Natural killer cell (primary cell): ENCODE results near the gene MYDGF. TPM values are rescaled to one million over a fixed set of nuclear protein-coding genes. Genes with fewer than 3 reads are reported as not detected.

Experiments used
- ATAC-seq, 3 donors: fragments of 150-1000 bp in 2 of 3; fragments of 200-7000 bp in 1 of 3; cut with Tn5 transposase; 1 replicate in 1 of 3; 2 replicates in 2 of 3; pipeline ENCODE4 v1.10.0; 2021; ENCODE audit warnings: mild to moderate bottlenecking in 2 of 3, moderate library complexity in 2 of 3
- DNase-seq, 2 donors: peaks; one replicate each; pipeline versions ENCODE4 v3.0.0 to v3.0.0-alpha.2; 2013 to 2021; ENCODE audit warnings: mixed read lengths in 1 of 2
- H3K27ac ChIP-seq: one replicate; pipeline ENCODE4 v1.5.1; 2013; ENCODE audit warnings: mild to moderate bottlenecking, low read length
- H3K27me3 ChIP-seq: one replicate; pipeline ENCODE4 v1.6.1; 2013; ENCODE audit warnings: low read length; ENCODE audit not compliant: control insufficient read depth, insufficient read depth
- H3K36me3 ChIP-seq: one replicate; pipeline ENCODE4 v1.6.1; 2013; ENCODE audit warnings: low read length; ENCODE audit not compliant: control insufficient read depth, insufficient read depth
- H3K4me1 ChIP-seq: one replicate; pipeline ENCODE4 v1.6.1; 2013; ENCODE audit warnings: low read length; ENCODE audit not compliant: control insufficient read depth, insufficient read depth
- H3K4me3 ChIP-seq: one replicate; pipeline ENCODE4 v1.5.1; 2013; ENCODE audit warnings: low read length
- H3K9me3 ChIP-seq: one replicate; pipeline ENCODE4 v1.6.1; 2013; ENCODE audit warnings: low read length; ENCODE audit not compliant: control insufficient read depth, insufficient read depth
- H3K27ac Mint-ChIP-seq, 2 donors: one replicate each; pipeline ENCODE4 v1.8.0; 2022; ENCODE audit warnings: mild to moderate bottlenecking in 2 of 2, mixed read lengths in 2 of 2, moderate library complexity in 1 of 2
- H3K27me3 Mint-ChIP-seq, 2 donors: one replicate each; pipeline ENCODE4 v1.8.0; 2022; ENCODE audit warnings: low read depth in 2 of 2, mixed read lengths in 2 of 2
- H3K36me3 Mint-ChIP-seq: one replicate; pipeline ENCODE4 v1.8.0; 2022; ENCODE audit warnings: mixed read lengths
- H3K4me1 Mint-ChIP-seq, 2 donors: one replicate each; pipeline ENCODE4 v1.8.0; 2022; ENCODE audit warnings: mixed read lengths in 2 of 2
- H3K4me3 Mint-ChIP-seq: one replicate; pipeline ENCODE4 v1.8.0; 2022; ENCODE audit warnings: mild to moderate bottlenecking, moderate library complexity, mixed read lengths
- H3K9me3 Mint-ChIP-seq, 2 donors: one replicate each; pipeline ENCODE4 v1.8.0; 2022; ENCODE audit warnings: mixed read lengths in 2 of 2
- CTCF ChIP-seq: fragments of 200-600 bp; IDR thresholded peaks from one replicate; pipeline ENCODE4 v1.8.0; 2022; ENCODE audit warnings: antibody characterized with exemption
- WGBS: methylation state at CpG from one replicate; pipeline ENCODE4 v1.1.7; 2013; ENCODE audit warnings: missing lambda C conversion rate; ENCODE audit not compliant: insufficient coverage; 5-methylcytosine and 5-hydroxymethylcytosine counted together
- intact Hi-C: fragments of 100-400 bp; cut with micrococcal nuclease; formaldehyde crosslinking; loops from one replicate; pipeline ENCODE4 v1.14.2; 2022
- total RNA-seq, 4 donors: library from RNA; stranded (reverse); fragments of 120-200 nt in 1 of 4; gene quantifications; one replicate each; pipeline versions ENCODE4 v1.2.3 to v1.2.4, GENCODE V29; 2013 to 2022

Gene MYDGF
- total RNA-seq, 3 donors from 2014 or later (not counting 1 experiment from before 2014, with no cell fraction given): 36.9 to 41.8 (median 37.2) TPM

- Mint-ChIP-seq H3K27me3 (no peaks in the 10 kb centered on the region), H3K4me3 (no peak overlapping the region), H3K36me3 (no peaks in the 10 kb centered on the region), H3K9me3 (no peaks in the 10 kb centered on the region), H3K4me1 (no peaks in the 10 kb centered on the region), H3K27ac (no peak overlapping the region)
- DNase-seq (no peak), ATAC-seq (no peak)
- TF ChIP-seq CTCF: no peak
- H3K4me1 ChIP-seq: no peaks in the 10 kb centered on the region
- H3K36me3 ChIP-seq: peaks cover 78% of the 10 kb centered on the region
- no peak overlapping the region for H3K27ac ChIP-seq
- no peaks in the 10 kb centered on the region for H3K9me3 ChIP-seq
- H3K4me3 ChIP-seq: no peak overlapping the region
- WGBS: 97% methylated on average over 33 of the region's 33 CpGs
- intact Hi-C loops: no loop called here
- H3K27me3 ChIP-seq: no peaks in the 10 kb centered on the region
Observed at GRCh38 chr19:4699826-4700692, 29.9 kb upstream of the MYDGF start.

- H3K27me3 Mint-ChIP-seq: no peaks in the 10 kb centered on the region
- H3K27ac ChIP-seq: no peak overlapping the region
- peaks cover 0 to 4% of the 10 kb centered on the region in 2 donors for H3K4me1 Mint-ChIP-seq
- H3K4me3 ChIP-seq: no peak overlapping the region
- no peak for TF ChIP-seq CTCF
- H3K27ac Mint-ChIP-seq: no peak overlapping the region
- no peaks in the 10 kb centered on the region for H3K36me3 Mint-ChIP-seq
- peaks cover 87% of the 10 kb centered on the region for H3K36me3 ChIP-seq
- H3K9me3 ChIP-seq: no peaks in the 10 kb centered on the region
- H3K27me3 ChIP-seq: no peaks in the 10 kb centered on the region
- intact Hi-C loops: no loop called here
- ATAC-seq: no peak
- no peak for DNase-seq
- H3K9me3 Mint-ChIP-seq: no peaks in the 10 kb centered on the region
- H3K4me3 Mint-ChIP-seq: no peak overlapping the region
- no peaks in the 10 kb centered on the region for H3K4me1 ChIP-seq
- 98% methylated on average over 14 of the region's 14 CpGs for WGBS
Observed at GRCh38 chr19:4697304-4697703, 27.2 kb upstream of the MYDGF start.

- intact Hi-C loops: no loop called here
- DNase-seq (no peak), ATAC-seq (no peak)
- no peaks in the 10 kb centered on the region for H3K9me3 Mint-ChIP-seq
- H3K27ac ChIP-seq: no peak overlapping the region
- no peaks in the 10 kb centered on the region for H3K9me3 ChIP-seq
- WGBS: 95% methylated on average over 19 of the region's 19 CpGs
- H3K36me3 ChIP-seq: peaks cover 79% of the 10 kb centered on the region
- no peak overlapping the region for H3K4me3 ChIP-seq
- no peak for TF ChIP-seq CTCF
- H3K4me1 ChIP-seq: no peaks in the 10 kb centered on the region
- no peak overlapping the region for H3K4me3 Mint-ChIP-seq
- H3K36me3 Mint-ChIP-seq: no peaks in the 10 kb centered on the region
- H3K27me3 Mint-ChIP-seq: no peaks in the 10 kb centered on the region
- peaks cover 0 to 4% of the 10 kb centered on the region in 2 donors for H3K4me1 Mint-ChIP-seq
- no peak overlapping the region for H3K27ac Mint-ChIP-seq
- H3K27me3 ChIP-seq: no peaks in the 10 kb centered on the region
Observed at GRCh38 chr19:4695224-4695731, 25.1 kb upstream of the MYDGF start.
